HEK293 (cell line): ENCODE data around the gene MCTP1.

Experiments
- SCRT1 ChIP-seq: fragments of 450-650 bp; formaldehyde crosslinking; IDR thresholded peaks from 2 replicates; pipeline ENCODE4 v1.5.1; 2016; ENCODE audit warnings: missing biosample characterization, missing genetic modification characterization, borderline replicate concordance
- ZNF174 ChIP-seq: fragments of 450-650 bp; formaldehyde crosslinking; IDR thresholded peaks from 2 replicates; pipeline ENCODE4 v1.5.0; 2017; ENCODE audit warnings: missing biosample characterization, mild to moderate bottlenecking, missing genetic modification characterization
- ZNF510 ChIP-seq: fragments of 450-650 bp; formaldehyde crosslinking; IDR thresholded peaks from 2 replicates; pipeline ENCODE4 v1.5.1; 2018; ENCODE audit warnings: mild to moderate bottlenecking, missing genetic modification characterization, missing biosample characterization; ENCODE audit not compliant: insufficient replicate concordance

- no peak for TF ChIP-seq ZNF174 (tag by site-specific recombination)
- no peak for TF ChIP-seq ZNF510 (tag by site-specific recombination)
- no peak for TF ChIP-seq SCRT1 (tag by site-specific recombination)
Measured at GRCh38 chr5:95304711-95305110, 19.8 kb upstream of the MCTP1 start.
